K562 (cell line): ENCODE measurements around the gene RNU1-2. TPM values are rescaled to one million over a fixed set of nuclear protein-coding genes. Genes with fewer than 3 reads are reported as not detected.

Experiments used
- ATAC-seq: fragments of 200-7000 bp; cut with Tn5 transposase; 3 replicates; pipeline ENCODE4 v1.9.1; 2020; ENCODE audit warnings: moderate library complexity
- BruUV-seq: library from RNA; stranded (reverse); fragments of 400-500 nt; replicated peaks from 2 replicates; lab custom pipeline; 2021; lab: Mats Ljungman, UMichigan
- CTCF ChIA-PET: fragments of 300-600 bp; formaldehyde crosslinking; extraction: SDS; loops from one replicate; lab custom pipeline; 2021; ENCODE audit warnings: low intra/inter-chr PET ratio; lab: Yijun Ruan, JAX
- POLR2A ChIA-PET: fragments of 300-600, 350-650 bp; sonication (Branson Sonifier 250); formaldehyde crosslinking; extraction: SDS; loops from one replicate; lab custom pipeline; 2021; ENCODE audit warnings: antibody characterized with exemption, inconsistent platforms; lab: Yijun Ruan, JAX
- DNase-seq, 4 experiments: peaks; one replicate each; pipeline versions ENCODE4 v3.0.0 to v3.0.0-alpha.2; 2011 to 2018; ENCODE audit warnings: low spot score in 3 of 4, mixed read lengths in 3 of 4; ENCODE audit errors: extremely low read depth in 1 of 4
- FAIRE-seq: peaks from 2 replicates; lab custom pipeline; 2011; peaks lifted over from hg19 to GRCh38; lab: Jason Lieb, UNC
- H2AFZ ChIP-seq: 2 replicates; pipeline ENCODE4 v1.6.0; 2011; ENCODE audit warnings: low read depth, low read length, control low read depth, inconsistent platforms
- H3K27ac ChIP-seq: fragments of 200-600 bp; 3 replicates; pipeline ENCODE4 v1.8.0; 2011; ENCODE audit warnings: low read depth, mild to moderate bottlenecking, control low read depth, inconsistent platforms, low read length, moderate library complexity, mixed read lengths; ENCODE audit errors: extremely low read depth
- H3K27me3 ChIP-seq, 2 experiments: fragments of 300-600 bp in 1 of 2; 2 replicates in 1 of 2; 3 replicates in 1 of 2; pipeline versions ENCODE4 v1.6.0 to v1.8.0; 2011; ENCODE audit warnings: inconsistent platforms in 2 of 2, low read length in 2 of 2, mild to moderate bottlenecking in 1 of 2, mixed read lengths in 1 of 2, moderate library complexity in 1 of 2; ENCODE audit not compliant: control insufficient read depth in 2 of 2, insufficient read depth in 2 of 2
- H3K36me3 ChIP-seq: fragments of 300-600 bp; 3 replicates; pipeline ENCODE4 v1.8.0; 2011; ENCODE audit warnings: mild to moderate bottlenecking, low read length, inconsistent platforms; ENCODE audit not compliant: control insufficient read depth, insufficient read depth
- H3K4me1 ChIP-seq, 2 experiments: fragments of 200-600 bp in 1 of 2; replicated peaks in 1 of 2; 2 replicates in 1 of 2; 3 replicates in 1 of 2; pipeline versions ENCODE4 v1.5.1 to v1.8.0; 2011; ENCODE audit warnings: inconsistent platforms in 2 of 2, low read length in 2 of 2, mild to moderate bottlenecking in 1 of 2, mixed read lengths in 1 of 2, moderate library complexity in 1 of 2; ENCODE audit not compliant: control insufficient read depth in 2 of 2, insufficient read depth in 2 of 2
- H3K4me2 ChIP-seq: 2 replicates; pipeline ENCODE4 v1.6.1; 2011; ENCODE audit warnings: low read length, control low read depth, inconsistent platforms, mixed read lengths; ENCODE audit not compliant: insufficient read depth
- H3K4me3 ChIP-seq: fragments of 200-600 bp; sonication (generic), shearing (Covaris generic); 2 replicates; pipeline ENCODE4 v1.5.1; 2016; ENCODE audit warnings: control low read depth, inconsistent platforms
- H3K79me2 ChIP-seq: fragments of 200-600 bp; 3 replicates; pipeline ENCODE4 v1.8.0; 2011; ENCODE audit warnings: low read length, inconsistent platforms; ENCODE audit not compliant: control insufficient read depth, insufficient read depth
- H3K9ac ChIP-seq, 2 experiments: 2 replicates each; pipeline versions ENCODE4 v1.6.0 to v1.6.1; 2011; ENCODE audit warnings: low read depth in 2 of 2, low read length in 2 of 2, control low read depth in 1 of 2, inconsistent platforms in 1 of 2, mild to moderate bottlenecking in 1 of 2, mixed read lengths in 1 of 2; ENCODE audit not compliant: insufficient read depth in 1 of 2
- H3K9me1 ChIP-seq: one replicate; pipeline ENCODE4 v1.6.0; 2011; ENCODE audit warnings: inconsistent platforms, mild to moderate bottlenecking, low read length, moderate library complexity; ENCODE audit not compliant: control insufficient read depth, insufficient read depth
- H3K9me3 ChIP-seq: replicated peaks from 2 replicates; pipeline ENCODE4 v1.5.1; 2011; ENCODE audit warnings: low read depth, low read length, inconsistent platforms; ENCODE audit not compliant: control insufficient read depth, insufficient read depth
- H4K20me1 ChIP-seq: replicated peaks from 2 replicates; pipeline ENCODE4 v1.6.1; 2011; ENCODE audit warnings: low read length, inconsistent platforms, mixed read lengths; ENCODE audit not compliant: control insufficient read depth, insufficient read depth
- CEBPB ChIP-seq: fragments of 450-650 bp; IDR thresholded peaks from 2 replicates; pipeline ENCODE4 v1.6.1; 2016; ENCODE audit warnings: missing genetic modification characterization, missing compliant biosample characterization
- GTF2B ChIP-seq: IDR thresholded peaks from 2 replicates; pipeline ENCODE4 v1.6.1; 2011; ENCODE audit not compliant: insufficient read length; ENCODE audit errors: extremely low read depth
- MAFF ChIP-seq: IDR thresholded peaks from 2 replicates; pipeline ENCODE4 v1.6.1; 2012; ENCODE audit warnings: low read length, improper control_type of control experiment
- POLR2A ChIP-seq: fragments of 450-650 bp; conservative IDR thresholded peaks from 2 replicates; pipeline ENCODE4 v1.6.1; 2016
- POLR3G ChIP-seq: IDR thresholded peaks from 2 replicates; pipeline ENCODE4 v1.6.1; 2011; ENCODE audit not compliant: insufficient read length, insufficient replicate concordance; ENCODE audit errors: extremely low read depth
- RAD51 ChIP-seq: fragments of 450-650 bp; IDR thresholded peaks from 2 replicates; pipeline ENCODE4 v1.7.1; 2016; ENCODE audit warnings: low read depth, mild to moderate bottlenecking, borderline replicate concordance
- RBM22 ChIP-seq: fragments of 200-400 bp; formaldehyde crosslinking; IDR thresholded peaks from 2 replicates; pipeline ENCODE4 v1.6.1; 2018; ENCODE audit warnings: low read length, low read depth; ENCODE audit not compliant: poor library complexity, severe bottlenecking
- SMARCE1 ChIP-seq: fragments of 450-650 bp; IDR thresholded peaks from 2 replicates; pipeline ENCODE4 v1.7.1; 2016; ENCODE audit warnings: mild to moderate bottlenecking
- SPI1 ChIP-seq: IDR thresholded peaks from 2 replicates; pipeline ENCODE4 v1.6.1; 2011; ENCODE audit warnings: low read depth, low read length, control low read depth, borderline replicate concordance
- WHSC1 ChIP-seq: IDR thresholded peaks from one replicate; pipeline ENCODE4 v1.6.1; 2012; ENCODE audit warnings: low read length, control low read depth, inconsistent platforms
- ZFP30 ChIP-seq: fragments of 250-450 bp; sonication (Bioruptor Pico); IDR thresholded peaks from 2 replicates; pipeline ENCODE4 v1.8.0; 2022; ENCODE audit warnings: moderate library complexity, mild to moderate bottlenecking, inconsistent platforms, borderline replicate concordance
- ZNF212 ChIP-seq: fragments of 450-650 bp; formaldehyde crosslinking; IDR thresholded peaks from 2 replicates; pipeline ENCODE4 v1.4.0; 2020; ENCODE audit warnings: mild to moderate bottlenecking
- ZNF253 ChIP-seq: fragments of 250-450 bp; sonication (Bioruptor Pico); conservative IDR thresholded peaks from 2 replicates; pipeline ENCODE4 v1.6.1; 2021; ENCODE audit warnings: mild to moderate bottlenecking
- ZNF76 ChIP-seq: fragments of 250-450 bp; sonication (Bioruptor Pico); IDR thresholded peaks from 2 replicates; pipeline ENCODE4 v1.4.0; 2020; ENCODE audit warnings: mild to moderate bottlenecking, moderate library complexity, borderline replicate concordance
- ZZZ3 ChIP-seq: fragments of 450-650 bp; IDR thresholded peaks from 2 replicates; pipeline ENCODE4 v1.6.1; 2016; ENCODE audit warnings: antibody characterized with exemption, mild to moderate bottlenecking, moderate library complexity
- WGBS: fragments of 100-300 bp; shearing (Covaris generic); methylation state at CpG from one replicate; pipeline ENCODE4 v1.1.6; 2016; ENCODE audit warnings: low coverage, mixed read lengths; ENCODE audit not compliant: insufficient coverage; ENCODE audit errors: missing lambda C conversion rate; 5-methylcytosine and 5-hydroxymethylcytosine counted together
- in situ Hi-C: fragments of 300-500 bp; cut with MboI; formaldehyde crosslinking; loops from 4 replicates; pipeline ENCODE4 v1.15.0; 2018; ENCODE audit warnings: inconsistent platforms, mixed read lengths
- intact Hi-C: fragments of 100-400 bp; cut with micrococcal nuclease; formaldehyde crosslinking; loops from 2 replicates; pipeline ENCODE4 v1.14.2; 2022
- polyA plus RNA-seq, 8 experiments: library from polyadenylated mRNA; depleted of rRNA in 4 of 8; stranded (reverse) in 5 of 8; unstranded in 3 of 8; fragments of >200 nt; fragmentation: Nextera tagmentation in 2 of 8; fragmentation: Illumina TruSeq in 1 of 8; extraction: Ambion mirVana in 2 of 8; extraction: Trizol in 1 of 8; gene quantifications; 2 replicates each; pipeline versions ENCODE4 v1.2.1 to v1.2.3, GENCODE V29; 2011 to 2014; ENCODE audit warnings: inconsistent platforms in 1 of 8, missing spikeins in 1 of 8
- total RNA-seq, 7 experiments: library from RNA; depleted of rRNA in 6 of 7; stranded (reverse); fragments of >200 nt in 6 of 7; fragmentation: Illumina TruSeq in 2 of 7; extraction: Trizol in 2 of 7; gene quantifications; 2 replicates each; pipeline versions ENCODE4 v1.2.1 to v1.2.3, GENCODE V29; 2011 to 2021; ENCODE audit warnings: low replicate concordance in 1 of 7
- TF ChIP-seq, protein P1 (sequence below): sonication (generic); formaldehyde crosslinking; IDR thresholded peaks from 2 replicates; pipeline ENCODE4 v1.9.0; 2022; ENCODE audit warnings: mild to moderate bottlenecking, missing genetic modification reagents

RNU1-2 gene
- total and polyA plus RNA-seq, 9 of the 15 experiments (the other 6 are each of a cell fraction or from before 2014, with no cell fraction given): under 0.01 to 32,823 (median 2,538) TPM; not detected in 4

DNA sequence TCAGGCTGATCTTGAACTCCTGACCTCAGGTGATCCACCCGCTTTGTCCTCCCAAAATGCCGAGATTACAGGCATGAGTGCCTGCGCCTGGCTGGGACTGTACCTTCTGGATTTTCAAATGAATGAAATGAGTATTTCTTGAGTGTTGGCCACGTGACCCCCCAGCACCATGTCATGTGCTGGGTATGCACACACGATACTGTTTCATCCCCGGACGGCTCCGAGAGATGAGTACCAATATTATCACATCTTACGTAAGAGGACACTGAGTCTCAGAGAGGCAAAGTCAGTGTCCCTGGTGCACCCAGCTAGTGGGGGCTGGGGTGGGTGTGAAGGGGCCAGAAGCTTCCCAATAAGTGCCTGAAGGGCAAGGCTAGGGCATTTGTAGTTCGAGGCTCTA, 25.2 kb downstream of the RNU1-2 start:
- TF ChIP-seq POLR3G: no peak
- TF ChIP-seq ZNF212 (CRISPR knock-in tag): no peak
- TF ChIP-seq ZNF76: no peak
- no peak for TF ChIP-seq POLR2A
- TF ChIP-seq ZZZ3: no peak
- no peak for TF ChIP-seq SMARCE1
- TF ChIP-seq RBM22: no peak
- TF ChIP-seq RAD51: peak; percentile 34; the same call in 1 of the 2 replicates
- no peak for TF ChIP-seq GTF2B
- TF ChIP-seq ZFP30: no peak
- no peak for TF ChIP-seq ZNF253
- TF ChIP-seq WHSC1: no peak
- no peak for TF ChIP-seq MAFF
- TF ChIP-seq, protein P1, sequence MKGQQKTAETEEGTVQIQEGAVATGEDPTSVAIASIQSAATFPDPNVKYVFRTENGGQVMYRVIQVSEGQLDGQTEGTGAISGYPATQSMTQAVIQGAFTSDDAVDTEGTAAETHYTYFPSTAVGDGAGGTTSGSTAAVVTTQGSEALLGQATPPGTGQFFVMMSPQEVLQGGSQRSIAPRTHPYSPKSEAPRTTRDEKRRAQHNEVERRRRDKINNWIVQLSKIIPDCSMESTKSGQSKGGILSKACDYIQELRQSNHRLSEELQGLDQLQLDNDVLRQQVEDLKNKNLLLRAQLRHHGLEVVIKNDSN: peak; percentile 41
- TF ChIP-seq CEBPB (tag): 0 out of 2 replicates have a peak, but pooled peaks have one; percentile 6
- no peak for TF ChIP-seq SPI1
- DNase-seq: no peak
- ChIA-PET CTCF (no interaction called here), POLR2A (interaction anchor here (1.6 to 2.5 kb wide), 2 partner anchors 11 to 15 kb away, joined by 5 to 15 read pairs; no protein-coding TSS in a partner anchor)
- Histone ChIP-seq H3K4me3 (no peak overlapping the region), H3K4me2 (no peak overlapping the region), H3K79me2 (no peaks in the 10 kb centered on the region), H3K27ac (no peak overlapping the region), H3K9ac (no peak overlapping the region), H3K27me3 (peaks cover 8 to 13% of the 10 kb centered on the region in 2 experiments; a peak in 3 of 5 replicates), H2AFZ (no peak overlapping the region), H4K20me1 (no peaks in the 10 kb centered on the region; the same call in none of the 2 replicates), H3K36me3 (no peaks in the 10 kb centered on the region), H3K9me3 (no peaks in the 10 kb centered on the region), H3K4me1 (peaks cover 0 to 14% of the 10 kb centered on the region in 2 experiments; a peak in 3 of 5 replicates), H3K9me1 (no peaks in the 10 kb centered on the region)
- no TSS peak for BruUV-seq
- in situ Hi-C loops (loop anchor here (25.0 kb wide), 1 partner anchor 309 kb away; the partner anchor contains the start of gene NBPF1), intact Hi-C loops (no loop called here)
- ATAC-seq: no peak
- no peak for FAIRE-seq
- 55% methylated on average over 10 of the region's 10 CpGs for WGBS
